HG03159 (cell line): ENCODE measurements around the gene OTOS.

ENCODE experiments used
- ATAC-seq: cut with Tn5 transposase; IDR thresholded peaks from one replicate; pipeline ENCODE4 v1.9.1; 2021; ENCODE audit warnings: mild to moderate bottlenecking, moderate library complexity; ENCODE audit not compliant: unreplicated experiment

OTOS gene

GRCh38 chr2:240168041-240168440, 27.6 kb upstream of the OTOS start:
- no peak for ATAC-seq

GRCh38 chr2:240167588-240167880, 27.1 kb upstream of the OTOS start:
- ATAC-seq = no peak

- ATAC-seq = no peak
These were observed 26.5 kb upstream of the OTOS start for GRCh38 chr2:240166761-240167587.

- ATAC-seq = no peak
These were observed 25.7 kb upstream of the OTOS start for GRCh38 chr2:240166191-240166590.

GRCh38 chr2:240165661-240166060, 25.2 kb upstream of the OTOS start:
- no peak for ATAC-seq

- no peak for ATAC-seq
These were observed 24.6 kb upstream of the OTOS start for GRCh38 chr2:240165034-240165433.

- no peak for ATAC-seq
These were observed 24.1 kb upstream of the OTOS start for GRCh38 chr2:240164586-240164985.

GRCh38 chr2:240163844-240164574, 23.6 kb upstream of the OTOS start:
- ATAC-seq = no peak

- no peak for ATAC-seq
These were observed 22.7 kb upstream of the OTOS start for GRCh38 chr2:240162939-240163714.

GRCh38 chr2:240162531-240162930, 22.1 kb upstream of the OTOS start:
- ATAC-seq = no peak

- no peak for ATAC-seq
These were observed 21.6 kb upstream of the OTOS start for GRCh38 chr2:240162032-240162431.

- no peak for ATAC-seq
These were observed 20.8 kb upstream of the OTOS start for GRCh38 chr2:240161087-240161750.

GRCh38 chr2:240160291-240161086, 20.0 kb upstream of the OTOS start:
- no peak for ATAC-seq

GRCh38 chr2:240159251-240159839, 18.9 kb upstream of the OTOS start:
- ATAC-seq = no peak

- ATAC-seq = no peak
These were observed 16.7 kb upstream of the OTOS start for GRCh38 chr2:240157147-240157470.

GRCh38 chr2:240156435-240157146, 16.1 kb upstream of the OTOS start:
- no peak for ATAC-seq

- no peak for ATAC-seq
These were observed 15.4 kb upstream of the OTOS start for GRCh38 chr2:240155745-240156390.

- no peak for ATAC-seq
These were observed 14.7 kb upstream of the OTOS start for GRCh38 chr2:240155048-240155744.
